Endothelial cell of umbilical vein (primary cell): ENCODE results near the gene STIM1. TPM values are rescaled to one million over a fixed set of nuclear protein-coding genes. Genes with fewer than 3 reads are reported as not detected.

ENCODE experiments used
- BruUV-seq: library from RNA; stranded (reverse); fragments of 400-500 nt; replicated peaks from 2 replicates; lab custom pipeline; 2021; lab: Mats Ljungman, UMichigan
- CTCF ChIA-PET: fragments of 300-600, 350-600 bp; sonication (Branson Sonifier 250); formaldehyde crosslinking; loops from one replicate; lab custom pipeline; 2021; ENCODE audit warnings: antibody characterized with exemption, inconsistent platforms; lab: Charles Lee
- POLR2A ChIA-PET: fragments of 300-600, 350-600 bp; sonication (Branson Sonifier 250); formaldehyde crosslinking; loops from one replicate; lab custom pipeline; 2021; ENCODE audit warnings: antibody characterized with exemption, inconsistent platforms; lab: Charles Lee
- DNase-seq: peaks from one replicate; pipeline ENCODE4 v3.0.0-alpha.2; 2011; ENCODE audit warnings: low read depth, low spot score
- FAIRE-seq: peaks from 2 replicates; lab custom pipeline; 2011; peaks lifted over from hg19 to GRCh38; lab: Jason Lieb, UNC
- H2AFZ ChIP-seq: 2 replicates; pipeline ENCODE4 v1.6.0; 2012; ENCODE audit warnings: low read depth, low read length, control low read depth, inconsistent platforms
- H3K27ac ChIP-seq: 2 replicates; pipeline ENCODE4 v1.5.1; 2011; ENCODE audit warnings: low read depth, mild to moderate bottlenecking, control low read depth, low read length, moderate library complexity; ENCODE audit not compliant: insufficient read depth
- H3K27me3 ChIP-seq, 2 experiments: 2 replicates each; pipeline versions ENCODE4 v1.6.0 to v1.6.1; 2011; ENCODE audit warnings: low read length in 2 of 2, mixed read lengths in 1 of 2; ENCODE audit not compliant: control insufficient read depth in 2 of 2, insufficient read depth in 2 of 2
- H3K36me3 ChIP-seq, 2 experiments: 2 replicates in 1 of 2; 3 replicates in 1 of 2; pipeline ENCODE4 v1.5.1; 2011; ENCODE audit warnings: low read length in 2 of 2, mild to moderate bottlenecking in 1 of 2, moderate library complexity in 1 of 2; ENCODE audit not compliant: control insufficient read depth in 2 of 2, insufficient read depth in 2 of 2; ENCODE audit errors: extremely low read depth in 1 of 2
- H3K4me1 ChIP-seq: 3 replicates; pipeline ENCODE4 v1.5.1; 2011; ENCODE audit warnings: mild to moderate bottlenecking, low read length; ENCODE audit not compliant: control insufficient read depth, insufficient read depth; ENCODE audit errors: extremely low read depth
- H3K4me2 ChIP-seq: 2 replicates; pipeline ENCODE4 v1.6.1; 2011; ENCODE audit warnings: low read length, control low read depth, mixed read lengths; ENCODE audit not compliant: insufficient read depth
- H3K4me3 ChIP-seq, 3 experiments: fragments of 200-600 bp in 1 of 3; sonication (generic), shearing (Covaris generic) in 1 of 3; replicated peaks in 1 of 3; 2 replicates each; pipeline ENCODE4 v1.5.1; 2011 to 2016; ENCODE audit warnings: control low read depth in 3 of 3, low read length in 3 of 3, mild to moderate bottlenecking in 2 of 3, inconsistent platforms in 1 of 3, low read depth in 1 of 3, moderate library complexity in 1 of 3; ENCODE audit not compliant: insufficient read depth in 1 of 3
- H3K79me2 ChIP-seq: 2 replicates; pipeline ENCODE4 v1.6.0; 2012; ENCODE audit warnings: low read length, inconsistent platforms; ENCODE audit not compliant: control insufficient read depth, insufficient read depth
- H3K9ac ChIP-seq: replicated peaks from 2 replicates; pipeline ENCODE3; 2011; ENCODE audit warnings: low read length, control low read depth; ENCODE audit not compliant: insufficient read depth; ENCODE audit errors: extremely low read depth
- H3K9me1 ChIP-seq: replicated peaks from 3 replicates; pipeline ENCODE4 v1.6.0; 2011; ENCODE audit warnings: mild to moderate bottlenecking, low read length; ENCODE audit not compliant: control insufficient read depth, insufficient read depth; ENCODE audit errors: extremely low read depth
- H3K9me3 ChIP-seq: replicated peaks from 2 replicates; pipeline ENCODE4 v1.5.1; 2012; ENCODE audit warnings: low read length, inconsistent platforms; ENCODE audit not compliant: control insufficient read depth, insufficient read depth
- H4K20me1 ChIP-seq: replicated peaks from 2 replicates; pipeline ENCODE3; 2011; ENCODE audit warnings: mild to moderate bottlenecking, low read length; ENCODE audit not compliant: control insufficient read depth, insufficient read depth; ENCODE audit errors: extremely low read depth
- EZH2 ChIP-seq: IDR thresholded peaks from 2 replicates; pipeline ENCODE4 v1.6.1; 2012; ENCODE audit warnings: borderline replicate concordance, low read depth, mild to moderate bottlenecking, moderate library complexity, low read length, inconsistent platforms; ENCODE audit not compliant: severe bottlenecking
- FOS ChIP-seq: IDR thresholded peaks from 2 replicates; pipeline ENCODE4 v1.6.1; 2011; ENCODE audit warnings: mild to moderate bottlenecking, low read length, moderate library complexity, borderline replicate concordance; ENCODE audit not compliant: insufficient read depth
- GATA2 ChIP-seq: IDR thresholded peaks from 2 replicates; pipeline ENCODE4 v1.7.0; 2011; ENCODE audit warnings: low read depth, mild to moderate bottlenecking, moderate library complexity, mixed read lengths, low read length; ENCODE audit not compliant: insufficient read length, insufficient read depth
- JUN ChIP-seq: IDR thresholded peaks from 2 replicates; pipeline ENCODE4 v1.6.1; 2011; ENCODE audit warnings: borderline replicate concordance, low read depth; ENCODE audit not compliant: insufficient read length, insufficient read depth
- MAX ChIP-seq: IDR thresholded peaks from 2 replicates; pipeline ENCODE4 v1.6.1; 2011; ENCODE audit not compliant: insufficient read depth, insufficient read length
- MYC ChIP-seq: IDR thresholded peaks from one replicate; pipeline ENCODE4 v1.6.1; 2011; ENCODE audit warnings: mild to moderate bottlenecking, low read depth, low read length
- POLR2A ChIP-seq: IDR thresholded peaks from 2 replicates; pipeline ENCODE4 v1.6.1; 2012; ENCODE audit warnings: low read depth, mild to moderate bottlenecking, control low read depth, low read length
- POLR2AphosphoS5 ChIP-seq: IDR thresholded peaks from 2 replicates; pipeline ENCODE4 v1.6.1; 2012; ENCODE audit warnings: low read depth, mild to moderate bottlenecking, control low read depth, low read length, moderate library complexity; ENCODE audit not compliant: insufficient read depth
- dilution Hi-C: fragments of 300-500 bp; cut with MboI; formaldehyde crosslinking; loops from one replicate; pipeline ENCODE4 v1.15.0; 2019; ENCODE audit warnings: low sequenced_read_pairs; ENCODE audit not compliant: extremely low pct_ligation_motif_present
- intact Hi-C: fragments of 100-400 bp; cut with micrococcal nuclease; formaldehyde crosslinking; loops from one replicate; pipeline ENCODE4 v1.10.0; 2022
- polyA plus RNA-seq, 4 experiments: library from polyadenylated mRNA; depleted of rRNA in 3 of 4; stranded (reverse) in 3 of 4; unstranded in 1 of 4; fragments of >200 nt; gene quantifications; 2 replicates each; pipeline versions ENCODE4 v1.2.1 to v1.2.3, GENCODE V29; 2011 to 2012; ENCODE audit warnings: missing spikeins in 1 of 4
- total RNA-seq: library from RNA; stranded (reverse); gene quantifications from 2 replicates; pipeline ENCODE4 v1.2.3, GENCODE V29; 2021
- TF ChIP-seq, protein P1 (sequence below), 2 donors: IDR thresholded peaks; 1 replicate in 1 of 2; 2 replicates in 1 of 2; pipeline ENCODE4 v1.5.1; 2011; ENCODE audit warnings: low read length in 2 of 2, mild to moderate bottlenecking in 2 of 2, moderate library complexity in 2 of 2, control low read depth in 1 of 2, inconsistent platforms in 1 of 2, low read depth in 1 of 2; ENCODE audit not compliant: insufficient read depth in 1 of 2; ENCODE audit errors: extremely low read depth in 1 of 2

STIM1 gene
- total and polyA plus RNA-seq, 2 donors (not counting 3 experiments of a cell fraction or from before 2014, with no cell fraction given), result 32.7 to 33.4 TPM

GRCh38 chr11:4084406-4085125 is 229.1 kb downstream of the STIM1 start:
- no peak for DNase-seq
- no peaks in the 10 kb centered on the region for H3K9me3 ChIP-seq
- dilution Hi-C loops (no loop called here), intact Hi-C loops (no loop called here)
- H3K4me3 ChIP-seq, result no peak overlapping the region
- no peaks in the 10 kb centered on the region for H4K20me1 ChIP-seq
- no TSS peak for BruUV-seq
- H3K9ac ChIP-seq, result no peak overlapping the region
- CTCF ChIA-PET, result interaction anchor here (1.1 to 3.0 kb wide), 3 partner anchors 12 to 243 kb away, joined by 6 to 12 read pairs (median 6); partner anchors contain the start of gene RHOG
- FAIRE-seq, result no peak
- TF ChIP-seq, protein P1, sequence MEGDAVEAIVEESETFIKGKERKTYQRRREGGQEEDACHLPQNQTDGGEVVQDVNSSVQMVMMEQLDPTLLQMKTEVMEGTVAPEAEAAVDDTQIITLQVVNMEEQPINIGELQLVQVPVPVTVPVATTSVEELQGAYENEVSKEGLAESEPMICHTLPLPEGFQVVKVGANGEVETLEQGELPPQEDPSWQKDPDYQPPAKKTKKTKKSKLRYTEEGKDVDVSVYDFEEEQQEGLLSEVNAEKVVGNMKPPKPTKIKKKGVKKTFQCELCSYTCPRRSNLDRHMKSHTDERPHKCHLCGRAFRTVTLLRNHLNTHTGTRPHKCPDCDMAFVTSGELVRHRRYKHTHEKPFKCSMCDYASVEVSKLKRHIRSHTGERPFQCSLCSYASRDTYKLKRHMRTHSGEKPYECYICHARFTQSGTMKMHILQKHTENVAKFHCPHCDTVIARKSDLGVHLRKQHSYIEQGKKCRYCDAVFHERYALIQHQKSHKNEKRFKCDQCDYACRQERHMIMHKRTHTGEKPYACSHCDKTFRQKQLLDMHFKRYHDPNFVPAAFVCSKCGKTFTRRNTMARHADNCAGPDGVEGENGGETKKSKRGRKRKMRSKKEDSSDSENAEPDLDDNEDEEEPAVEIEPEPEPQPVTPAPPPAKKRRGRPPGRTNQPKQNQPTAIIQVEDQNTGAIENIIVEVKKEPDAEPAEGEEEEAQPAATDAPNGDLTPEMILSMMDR (IDR thresholded peaks at IDR 0.05; ENCODE audit: extremely low read depth in 1 of 2, insufficient read depth in 1 of 2, low read depth in 1 of 2, low read length in 2 of 2), result no peak
- no peak for TF ChIP-seq POLR2AphosphoS5
- no peak for TF ChIP-seq MYC
- TF ChIP-seq EZH2, result no peak
- TF ChIP-seq FOS, result no peak
- no peak for TF ChIP-seq JUN
- no peak for TF ChIP-seq POLR2A
- no peak for TF ChIP-seq GATA2
- no peak for TF ChIP-seq MAX
- POLR2A ChIA-PET, result no interaction called here
- no peaks in the 10 kb centered on the region for H3K27me3 ChIP-seq
- no peaks in the 10 kb centered on the region for H3K79me2 ChIP-seq
- no peak overlapping the region for H2AFZ ChIP-seq
- H3K4me1 ChIP-seq, result no peaks in the 10 kb centered on the region
- no peak overlapping the region for H3K4me2 ChIP-seq
- H3K9me1 ChIP-seq, result no peaks in the 10 kb centered on the region
- no peak overlapping the region for H3K27ac ChIP-seq
- H3K36me3 ChIP-seq, result peaks cover 0 to 7% of the 10 kb centered on the region in 2 experiments
